22Rv1 (cell line): ENCODE measurements around the gene METAP1D.
"Not testable (repeated sequence)": the region's sequence is repeated elsewhere in the genome, so short reads cannot be mapped to it uniquely, and the experiment has no call there.

Source experiments
- H3K27ac ChIP-seq: fragments of 450-650 bp; 2 replicates; pipeline ENCODE4 v1.5.1; 2017
- ZFX ChIP-seq: fragments of 450-650 bp; IDR thresholded peaks from 2 replicates; pipeline ENCODE4 v1.6.1; 2017; ENCODE audit warnings: antibody characterized with exemption, borderline replicate concordance
- TF ChIP-seq, protein P1 (sequence below): fragments of 450-650 bp; IDR thresholded peaks from 2 replicates; pipeline ENCODE4 v1.5.1; 2017; ENCODE audit warnings: mild to moderate bottlenecking

METAP1D gene

GRCh38 chr2:171968509-171968908 is 31.2 kb upstream of the METAP1D start:
- H3K27ac ChIP-seq = no peak overlapping the region
- TF ChIP-seq, protein P1, sequence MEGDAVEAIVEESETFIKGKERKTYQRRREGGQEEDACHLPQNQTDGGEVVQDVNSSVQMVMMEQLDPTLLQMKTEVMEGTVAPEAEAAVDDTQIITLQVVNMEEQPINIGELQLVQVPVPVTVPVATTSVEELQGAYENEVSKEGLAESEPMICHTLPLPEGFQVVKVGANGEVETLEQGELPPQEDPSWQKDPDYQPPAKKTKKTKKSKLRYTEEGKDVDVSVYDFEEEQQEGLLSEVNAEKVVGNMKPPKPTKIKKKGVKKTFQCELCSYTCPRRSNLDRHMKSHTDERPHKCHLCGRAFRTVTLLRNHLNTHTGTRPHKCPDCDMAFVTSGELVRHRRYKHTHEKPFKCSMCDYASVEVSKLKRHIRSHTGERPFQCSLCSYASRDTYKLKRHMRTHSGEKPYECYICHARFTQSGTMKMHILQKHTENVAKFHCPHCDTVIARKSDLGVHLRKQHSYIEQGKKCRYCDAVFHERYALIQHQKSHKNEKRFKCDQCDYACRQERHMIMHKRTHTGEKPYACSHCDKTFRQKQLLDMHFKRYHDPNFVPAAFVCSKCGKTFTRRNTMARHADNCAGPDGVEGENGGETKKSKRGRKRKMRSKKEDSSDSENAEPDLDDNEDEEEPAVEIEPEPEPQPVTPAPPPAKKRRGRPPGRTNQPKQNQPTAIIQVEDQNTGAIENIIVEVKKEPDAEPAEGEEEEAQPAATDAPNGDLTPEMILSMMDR = no peak
- TF ChIP-seq ZFX = no peak

DNA sequence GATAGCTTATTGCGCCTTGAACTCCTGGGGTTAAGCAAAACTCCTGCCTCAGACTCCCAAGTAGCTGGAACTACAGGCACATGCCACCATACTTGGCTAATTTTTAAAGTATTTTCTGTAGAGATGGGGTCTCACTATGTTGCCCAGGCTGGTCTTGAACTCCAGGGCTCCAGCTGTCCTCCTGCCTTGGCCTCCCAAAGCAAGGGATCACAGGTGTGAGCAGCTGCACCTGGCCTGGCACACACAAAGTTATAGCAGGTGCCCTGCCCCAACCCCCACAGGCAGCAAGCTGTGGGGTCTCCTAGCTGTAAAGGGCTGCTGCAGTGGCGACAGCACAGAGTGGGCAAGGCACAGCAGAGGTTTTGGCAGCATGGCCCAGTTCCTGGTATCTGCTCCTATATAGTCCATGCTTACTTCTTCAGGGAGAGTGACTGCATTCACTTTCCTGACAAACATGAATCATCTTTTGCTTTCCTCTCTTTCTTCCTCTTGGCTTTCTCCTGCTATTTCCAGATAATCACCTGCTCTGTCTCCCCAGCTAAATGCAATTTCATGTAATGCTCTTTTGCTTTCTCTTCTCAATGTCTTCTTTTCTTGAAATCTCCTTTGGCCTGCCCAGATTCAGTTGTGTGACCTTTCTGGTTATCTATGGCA is 27.3 kb upstream of the METAP1D start:
- no peak overlapping the region for H3K27ac ChIP-seq
- TF ChIP-seq, protein P1 = no peak
- no peak for TF ChIP-seq ZFX

DNA sequence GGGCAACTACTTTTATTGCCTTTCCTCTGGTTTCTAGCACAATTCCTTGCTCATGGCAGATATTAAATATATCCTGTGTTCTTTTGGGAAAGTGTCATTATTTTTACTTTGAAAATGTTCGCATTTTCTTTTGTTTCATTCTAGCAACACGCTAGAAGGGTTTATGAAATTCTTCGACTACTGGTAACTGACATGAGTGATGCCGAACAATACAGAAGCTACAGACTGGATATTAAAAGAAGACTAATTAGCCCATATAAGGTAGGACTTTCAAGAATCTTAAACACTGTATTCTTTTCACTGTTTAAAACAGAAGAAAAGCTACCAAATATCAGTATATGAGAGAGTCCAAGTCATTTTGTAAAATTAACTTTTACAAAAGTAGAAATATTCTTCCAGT is 20.6 kb upstream of the METAP1D start:
- TF ChIP-seq ZFX = no peak
- TF ChIP-seq, protein P1 = no peak
- H3K27ac ChIP-seq = no peak overlapping the region

DNA sequence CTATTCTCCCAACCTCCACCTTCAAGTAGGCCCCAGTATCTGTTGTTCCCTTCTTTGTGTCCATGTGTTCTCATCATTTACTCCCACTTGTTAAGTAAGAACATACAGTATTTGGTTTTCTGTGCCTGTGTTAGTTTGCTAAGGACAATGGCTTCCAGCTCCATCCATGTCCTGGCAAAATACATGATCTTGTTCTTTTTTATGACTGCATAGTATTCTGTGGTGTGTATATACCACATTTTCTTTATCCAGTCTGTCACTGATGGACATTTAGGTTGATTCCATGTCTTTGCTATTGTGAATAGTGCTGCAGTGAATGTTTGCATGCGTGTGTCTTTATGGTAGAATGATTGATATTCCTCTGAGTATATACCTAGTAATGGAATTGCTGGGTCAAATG is 15.8 kb upstream of the METAP1D start:
- not testable (repeated sequence) for H3K27ac ChIP-seq

GRCh38 chr2:171985076-171985475 is 14.7 kb upstream of the METAP1D start:
- H3K27ac ChIP-seq = no peak overlapping the region
- TF ChIP-seq, protein P1 = no peak
- TF ChIP-seq ZFX = no peak

- no peak overlapping the region for H3K27ac ChIP-seq
- TF ChIP-seq, protein P1 = no peak
- TF ChIP-seq ZFX = no peak
These were observed 13.0 kb upstream of the METAP1D start for GRCh38 chr2:171986778-171987177.

DNA sequence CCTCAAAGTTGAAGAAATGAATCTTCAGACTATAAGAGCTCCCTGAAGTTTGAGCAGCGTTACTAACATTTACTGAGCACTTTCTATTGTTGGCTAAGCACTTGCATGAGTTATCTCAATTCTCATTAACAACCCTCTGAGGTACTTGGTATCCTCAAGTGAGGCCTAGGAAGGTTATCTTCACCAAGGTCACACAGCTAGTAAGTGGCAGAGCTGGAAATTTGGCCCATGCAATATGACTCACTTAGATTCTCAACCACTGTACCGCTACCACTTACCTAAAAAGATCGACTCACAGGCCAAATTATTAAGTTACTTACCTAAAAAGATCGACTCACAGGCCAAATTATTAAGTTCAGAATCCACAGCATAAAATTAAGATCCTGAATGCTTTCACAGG is 8.7 kb upstream of the METAP1D start:
- no peak for TF ChIP-seq ZFX
- TF ChIP-seq, protein P1 = no peak
- H3K27ac ChIP-seq = no peak overlapping the region

DNA sequence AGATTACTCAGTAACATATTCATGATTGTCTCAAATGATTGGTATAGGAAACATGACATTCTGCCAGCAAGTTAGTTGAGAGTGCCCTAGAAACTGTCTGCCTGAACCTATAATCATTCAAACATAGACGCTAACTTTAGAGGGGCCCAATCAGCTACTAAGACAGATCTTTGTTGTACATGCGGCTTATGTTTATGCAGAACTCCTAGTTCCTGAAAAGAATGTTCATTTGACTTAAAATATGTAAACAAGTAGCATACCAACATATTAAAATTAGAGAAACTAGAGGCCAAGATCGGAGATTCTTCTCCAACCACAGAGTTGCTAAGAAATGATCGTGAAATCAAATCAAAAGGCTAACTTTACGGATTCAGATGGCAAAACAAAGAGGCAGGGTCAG is 4.2 kb upstream of the METAP1D start:
- TF ChIP-seq ZFX = no peak
- TF ChIP-seq, protein P1 = no peak
- H3K27ac ChIP-seq = no peak overlapping the region
